DND-41 (cell line): ENCODE data around the gene WNT7B.

Source experiments
- ATAC-seq: fragments of 200-7000 bp; cut with Tn5 transposase; 3 replicates; pipeline ENCODE4 v1.9.1; 2021; ENCODE audit warnings: low read depth; ENCODE audit not compliant: insufficient read depth
- DNase-seq: peaks from one replicate; pipeline ENCODE4 v3.0.0-alpha.2; 2020
- H2AFZ ChIP-seq: 2 replicates; pipeline ENCODE4 v1.6.0; 2012; ENCODE audit warnings: low read depth, low read length
- H3K27ac ChIP-seq: 2 replicates; pipeline ENCODE4 v1.5.1; 2012; ENCODE audit warnings: low read length, inconsistent platforms
- H3K27me3 ChIP-seq: fragments of 200-600 bp; sonication (generic); 2 replicates; pipeline ENCODE4 v1.6.0; 2012; ENCODE audit warnings: low read length, mild to moderate bottlenecking, inconsistent platforms; ENCODE audit not compliant: insufficient read depth, poor library complexity
- H3K36me3 ChIP-seq: 2 replicates; pipeline ENCODE4 v1.5.1; 2012; ENCODE audit warnings: low read length, inconsistent platforms; ENCODE audit not compliant: insufficient read depth
- H3K4me1 ChIP-seq: 2 replicates; pipeline ENCODE4 v1.5.1; 2012; ENCODE audit warnings: mild to moderate bottlenecking, low read length; ENCODE audit not compliant: insufficient read depth
- H3K4me2 ChIP-seq: 2 replicates; pipeline ENCODE4 v1.6.0; 2012; ENCODE audit warnings: mild to moderate bottlenecking, moderate library complexity, low read length, inconsistent platforms; ENCODE audit not compliant: insufficient read depth
- H3K4me3 ChIP-seq, 2 experiments: fragments of 200-600 bp in 1 of 2; shearing (Covaris generic) in 1 of 2; 2 replicates each; pipeline ENCODE4 v1.5.1; 2012 to 2016; ENCODE audit warnings: inconsistent platforms in 2 of 2, low read length in 2 of 2, mild to moderate bottlenecking in 2 of 2, low read depth in 1 of 2, moderate library complexity in 1 of 2
- H3K79me2 ChIP-seq: 2 replicates; pipeline ENCODE4 v1.6.0; 2012; ENCODE audit warnings: low read length, inconsistent platforms; ENCODE audit not compliant: insufficient read depth
- H3K9ac ChIP-seq: 2 replicates; pipeline ENCODE4 v1.6.0; 2012; ENCODE audit warnings: low read depth, mild to moderate bottlenecking, inconsistent platforms, low read length, moderate library complexity
- H3K9me3 ChIP-seq: 2 replicates; pipeline ENCODE4 v1.5.1; 2012; ENCODE audit warnings: low read length, moderate library complexity, mild to moderate bottlenecking, inconsistent platforms; ENCODE audit not compliant: insufficient read depth, severe bottlenecking
- H4K20me1 ChIP-seq: 2 replicates; pipeline ENCODE4 v1.6.0; 2012; ENCODE audit warnings: low read length; ENCODE audit not compliant: insufficient read depth
- CTCF ChIP-seq: IDR thresholded peaks from 2 replicates; pipeline ENCODE4 v1.5.1; 2012; ENCODE audit warnings: borderline replicate concordance, low read length, moderate library complexity, mild to moderate bottlenecking; ENCODE audit not compliant: poor library complexity, severe bottlenecking; ENCODE audit errors: extremely low read depth
- EZH2 ChIP-seq: IDR thresholded peaks from 3 replicates; pipeline ENCODE4 v1.6.1; 2012; ENCODE audit warnings: borderline replicate concordance, low read depth, mild to moderate bottlenecking, moderate library complexity, low read length, inconsistent platforms; ENCODE audit not compliant: severe bottlenecking

The WNT7B gene

DNA sequence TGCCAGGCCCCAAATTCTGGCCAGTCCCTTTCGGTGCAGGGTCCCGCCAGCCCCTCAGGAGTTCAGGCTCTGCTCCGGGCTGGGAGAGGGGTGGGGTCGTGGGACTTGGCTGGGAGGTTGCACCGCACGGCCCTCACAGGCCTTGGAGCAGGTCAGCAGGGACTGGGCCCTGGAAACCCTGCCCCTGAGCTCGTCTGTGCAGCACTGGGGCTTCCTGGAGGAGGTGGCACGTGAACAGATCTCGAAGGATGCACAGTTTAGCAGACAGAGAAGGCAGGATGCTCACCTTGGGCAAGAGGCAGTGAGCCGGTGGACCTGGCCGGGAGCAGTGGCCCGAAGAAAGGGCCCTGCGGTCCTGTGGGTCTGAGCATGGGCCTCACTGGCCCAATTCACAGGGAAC lies 70.0 kb downstream of the WNT7B start:
- no peak overlapping the region for H3K4me3 ChIP-seq
- H3K27me3 ChIP-seq = peaks cover 11% of the 10 kb centered on the region
- ATAC-seq = no peak

GRCh38 chr22:45905924-45906865 lies 70.8 kb downstream of the WNT7B start:
- no peak overlapping the region for H3K27ac ChIP-seq
- H3K79me2 ChIP-seq = no peaks in the 10 kb centered on the region
- H3K9me3 ChIP-seq = no peaks in the 10 kb centered on the region
- H3K27me3 ChIP-seq = peaks cover 11% of the 10 kb centered on the region
- no peaks in the 10 kb centered on the region for H3K36me3 ChIP-seq
- H2AFZ ChIP-seq = no peak overlapping the region
- H3K4me3 ChIP-seq = no peak overlapping the region
- no peak overlapping the region for H3K9ac ChIP-seq
- no peak overlapping the region for H3K4me2 ChIP-seq
- ATAC-seq = no peak
- TF ChIP-seq CTCF (no peak), EZH2 (no peak)
- H3K4me1 ChIP-seq = no peaks in the 10 kb centered on the region
- H4K20me1 ChIP-seq = peaks cover 15% of the 10 kb centered on the region
- no peak for DNase-seq

More for the DNA sequence above, 70.0 kb downstream of the WNT7B start:
- DNase-seq = no peak
- no peak overlapping the region for H3K9ac ChIP-seq
- H3K79me2 ChIP-seq = no peaks in the 10 kb centered on the region
- H3K4me2 ChIP-seq = no peak overlapping the region
- H3K27ac ChIP-seq = no peak overlapping the region
- no peak overlapping the region for H2AFZ ChIP-seq
- no peaks in the 10 kb centered on the region for H3K4me1 ChIP-seq
- H3K9me3 ChIP-seq = no peaks in the 10 kb centered on the region
- TF ChIP-seq CTCF = no peak
- TF ChIP-seq EZH2 = no peak
- peaks cover 15% of the 10 kb centered on the region for H4K20me1 ChIP-seq
- no peaks in the 10 kb centered on the region for H3K36me3 ChIP-seq

DNA sequence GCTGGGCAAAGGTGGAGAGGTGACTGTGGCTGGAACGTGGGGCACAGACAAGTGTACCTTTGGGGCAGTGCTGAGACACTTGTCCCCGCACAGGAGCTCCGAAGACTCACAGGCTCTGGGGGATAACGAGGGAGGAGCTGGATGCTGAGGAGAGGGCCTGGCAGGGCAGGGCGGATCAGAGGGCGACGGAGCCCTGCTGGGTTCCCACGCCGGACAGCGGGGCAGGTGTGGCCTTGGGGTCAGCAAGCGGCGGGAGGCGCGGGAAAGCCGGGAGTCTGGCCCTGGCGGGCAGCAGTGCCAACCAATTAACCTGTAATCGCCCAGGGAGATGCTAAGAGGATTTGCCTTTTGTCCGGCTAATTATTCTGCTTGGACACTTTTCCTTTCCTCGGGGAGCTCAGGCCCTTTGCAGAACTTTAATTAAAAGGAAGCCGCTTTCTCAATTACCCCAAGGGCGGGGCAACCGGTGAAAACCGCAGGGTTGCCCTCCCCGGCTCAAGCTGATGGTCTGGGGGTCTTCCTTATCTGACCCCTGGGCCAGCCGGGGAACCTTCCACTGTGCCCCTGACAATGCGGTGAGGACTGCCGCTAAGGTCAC lies 71.5 kb downstream of the WNT7B start:
- Histone ChIP-seq H3K9ac (no peak overlapping the region), H3K4me3 (no peak overlapping the region), H3K27me3 (peaks cover 11% of the 10 kb centered on the region), H3K4me1 (no peaks in the 10 kb centered on the region), H4K20me1 (peaks cover 15% of the 10 kb centered on the region), H3K79me2 (no peaks in the 10 kb centered on the region), H3K9me3 (no peaks in the 10 kb centered on the region), H2AFZ (no peak overlapping the region), H3K27ac (no peak overlapping the region), H3K4me2 (no peak overlapping the region), H3K36me3 (no peaks in the 10 kb centered on the region)
- no peak for TF ChIP-seq EZH2
- TF ChIP-seq CTCF = no peak
- DNase-seq (no peak), ATAC-seq (no peak)
